IPS-18c (cell line): Measurements from ENCODE around the gene ACAA1.
"Not testable (repeated sequence)": the region's sequence is repeated elsewhere in the genome, so short reads cannot be mapped to it uniquely, and the experiment has no call there.

ENCODE experiments used
- H3K4me3 ChIP-seq: 2 replicates; pipeline ENCODE4 v1.7.0; 2013; ENCODE audit warnings: low read depth, mild to moderate bottlenecking, low read length, moderate library complexity; ENCODE audit not compliant: insufficient read depth
- H3K9me3 ChIP-seq: one replicate; pipeline ENCODE4 v1.6.1; 2013; ENCODE audit warnings: mild to moderate bottlenecking, low read length, moderate library complexity; ENCODE audit not compliant: control insufficient read depth, insufficient read depth

Gene ACAA1

DNA sequence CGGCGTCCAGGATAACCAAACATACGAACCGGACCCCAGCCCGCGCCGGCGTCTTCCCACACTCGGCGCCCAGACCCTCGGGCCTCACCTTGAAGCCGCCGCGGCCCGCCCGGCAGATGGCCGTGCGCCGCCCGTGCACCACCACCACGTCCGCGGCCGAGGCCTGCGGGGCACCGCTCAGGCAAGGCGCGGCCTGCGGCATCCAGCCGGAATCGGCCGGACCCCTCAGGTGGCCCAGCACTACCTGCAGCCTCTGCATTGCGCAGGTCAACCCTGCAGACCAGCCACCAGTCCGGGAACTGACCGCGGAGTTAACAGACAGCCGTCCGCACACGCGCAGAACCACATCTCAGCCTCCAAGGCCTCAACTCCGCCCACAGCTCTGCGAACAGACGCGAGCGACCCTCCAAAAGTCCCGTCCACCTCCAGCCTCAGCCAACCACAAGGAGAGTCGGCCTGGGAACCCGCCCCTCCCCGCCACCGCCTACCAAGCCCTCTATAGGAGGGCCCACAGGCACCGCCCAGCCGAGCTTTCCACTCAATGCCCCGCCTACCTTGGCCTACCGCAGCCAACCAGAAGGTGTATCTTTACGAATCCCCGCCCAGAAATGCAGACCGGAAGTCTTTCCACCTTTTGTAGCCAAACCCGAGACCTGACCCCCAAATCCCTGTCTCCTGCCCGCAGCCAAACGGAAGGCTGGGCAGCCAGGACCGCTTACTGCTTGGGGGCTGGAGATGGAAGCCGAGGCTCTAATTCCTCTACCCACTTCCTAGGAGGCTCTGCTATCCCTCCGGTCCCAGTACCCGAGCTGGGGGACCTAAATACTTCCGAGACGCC is at the start of gene ACAA1:
Gene ACAA1, minus strand, starts transcription at position 351 of the 838 bp plus-strand sequence. Its CDS starts 92 bp downstream, at position 259.
- peak within 1 kb of the TSS; percentile 97 for H3K4me3 ChIP-seq
- H3K9me3 ChIP-seq: peaks cover 4% of the 10 kb centered on the region

GRCh38 chr3:38177181-38177580 is 40.3 kb upstream of the ACAA1 start:
- Histone ChIP-seq H3K4me3 (no peak overlapping the region), H3K9me3 (no peaks in the 10 kb centered on the region)

DNA sequence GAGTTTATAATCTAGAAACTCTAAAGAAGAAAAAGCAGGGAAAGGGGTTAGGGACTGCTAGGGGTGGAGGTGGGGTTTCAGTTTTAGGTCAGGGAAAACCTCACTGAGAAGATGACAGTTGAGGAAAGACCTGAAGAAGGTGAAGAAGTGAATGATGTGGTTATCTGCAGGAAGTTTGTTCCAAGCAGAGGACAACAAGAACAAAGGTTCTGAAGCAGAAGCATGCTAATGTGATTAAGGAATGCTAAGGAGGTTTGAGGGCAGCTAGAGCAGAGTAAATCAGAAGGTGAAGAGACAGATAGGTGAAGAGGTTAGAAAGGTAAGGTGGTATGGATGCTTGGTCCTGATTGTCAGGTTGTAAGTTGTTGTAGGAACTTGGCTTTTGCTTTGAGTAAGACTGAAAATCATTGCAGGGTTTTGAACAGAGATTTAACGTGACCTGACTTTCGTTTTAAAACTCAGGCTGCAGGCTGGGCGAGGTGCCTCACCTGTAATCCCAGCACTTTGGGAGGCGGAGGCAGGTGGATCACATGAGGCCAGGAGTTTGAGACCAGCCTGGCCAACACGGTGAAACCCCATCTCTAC is 37.0 kb upstream of the ACAA1 start:
- no peaks in the 10 kb centered on the region for H3K9me3 ChIP-seq
- no peak overlapping the region for H3K4me3 ChIP-seq

- Histone ChIP-seq H3K9me3 (no peaks in the 10 kb centered on the region), H3K4me3 (no peak overlapping the region)
Observed at GRCh38 chr3:38171622-38172021, 34.7 kb upstream of the ACAA1 start.

DNA sequence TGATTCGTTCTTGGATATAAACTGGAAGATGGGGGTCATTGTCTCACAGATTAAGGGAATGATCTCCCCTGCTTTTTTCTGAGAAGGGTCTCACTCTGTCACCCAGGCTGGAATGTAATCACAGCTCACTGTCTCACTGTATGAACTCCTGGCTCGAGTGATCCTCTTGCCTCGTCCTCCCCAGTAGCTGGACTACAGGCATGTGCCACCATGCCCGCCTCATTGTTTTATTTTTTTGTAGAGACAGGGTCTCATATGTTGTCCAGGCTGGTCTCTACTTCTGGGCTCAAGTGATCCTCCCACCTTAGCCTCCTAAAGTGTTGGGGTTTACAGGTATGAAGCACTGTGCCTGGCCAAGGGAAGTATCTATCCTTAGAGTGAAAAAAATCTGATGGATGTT is 33.8 kb upstream of the ACAA1 start:
- Histone ChIP-seq H3K9me3 (no peaks in the 10 kb centered on the region), H3K4me3 (no peak overlapping the region)

DNA sequence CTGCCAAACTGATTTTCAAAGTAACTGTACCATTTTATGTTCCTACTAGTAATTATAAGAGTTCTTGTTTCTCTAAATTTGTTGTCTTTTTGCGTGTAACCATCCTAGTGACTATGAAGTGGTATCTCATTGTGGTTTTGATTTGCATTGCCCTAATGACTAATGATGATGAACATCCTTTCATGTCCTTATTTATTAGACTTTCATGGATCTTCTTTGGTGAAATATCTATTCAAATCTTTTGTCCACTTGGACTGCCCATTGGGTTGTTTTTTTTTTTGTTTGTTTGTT is 32.0 kb upstream of the ACAA1 start:
- no peaks in the 10 kb centered on the region for H3K9me3 ChIP-seq
- no peak overlapping the region for H3K4me3 ChIP-seq

DNA sequence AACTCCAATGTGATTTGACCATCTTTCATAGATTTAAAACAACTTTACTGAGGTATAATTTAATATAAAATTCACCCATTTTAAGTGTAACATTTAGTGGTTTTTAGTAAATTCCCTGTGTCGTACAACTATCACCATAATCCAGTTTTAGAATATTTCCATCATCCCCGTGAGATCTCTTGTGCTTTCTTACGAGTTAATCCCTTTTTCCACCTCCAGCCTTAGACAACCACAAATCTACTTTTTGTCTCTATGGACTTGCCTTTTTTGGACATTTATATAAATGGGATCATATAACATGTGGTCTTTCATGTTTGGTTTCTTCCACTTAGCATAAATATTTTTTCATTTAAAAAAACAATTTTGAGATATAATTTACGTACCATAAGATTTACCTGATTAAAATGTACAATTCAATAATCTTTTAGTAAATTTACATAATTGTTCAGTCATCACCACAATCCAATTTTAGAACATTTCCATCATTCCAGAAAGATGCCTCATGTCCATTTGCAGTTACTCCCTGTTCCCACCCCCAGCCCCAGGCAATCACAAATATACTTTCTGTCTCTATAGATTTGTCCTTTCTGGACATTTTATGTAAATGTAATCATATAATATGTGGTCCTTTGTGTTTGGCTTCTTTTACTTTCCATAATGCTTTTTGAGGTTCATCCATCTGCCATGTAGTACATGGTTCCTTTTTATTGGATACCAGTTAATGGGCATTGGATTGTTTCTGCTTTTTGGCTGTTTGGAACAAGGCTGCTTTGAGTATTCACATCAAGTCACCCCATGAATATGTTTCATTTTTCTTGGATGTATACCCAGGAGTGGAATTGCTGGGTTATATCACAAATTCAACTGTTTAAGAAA is 31.5 kb upstream of the ACAA1 start:
- no peak overlapping the region for H3K4me3 ChIP-seq
- H3K9me3 ChIP-seq: no peaks in the 10 kb centered on the region

DNA sequence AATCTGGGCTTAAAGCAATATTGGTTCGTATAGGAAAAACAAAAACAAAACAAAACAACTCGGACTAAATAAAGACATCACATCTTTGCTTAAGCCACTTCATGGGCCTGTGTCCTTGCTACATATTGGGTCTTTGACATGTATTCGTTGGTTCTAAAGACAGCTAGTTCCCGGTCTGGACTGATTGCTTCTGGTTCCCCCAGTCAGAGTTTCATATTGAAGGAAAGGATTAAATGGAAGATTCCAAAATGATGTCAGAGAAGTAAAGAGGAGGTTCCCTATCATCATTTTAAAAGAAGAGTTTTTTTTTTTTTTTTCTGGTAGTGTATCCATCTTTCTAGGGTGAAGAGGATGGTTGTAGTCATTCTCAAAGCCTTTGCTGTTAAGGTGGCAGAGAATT is 30.7 kb upstream of the ACAA1 start:
- no peaks in the 10 kb centered on the region for H3K9me3 ChIP-seq
- no peak overlapping the region for H3K4me3 ChIP-seq

GRCh38 chr3:38165722-38166387 is 28.9 kb upstream of the ACAA1 start:
- peak overlapping the region; percentile 70 for H3K4me3 ChIP-seq

DNA sequence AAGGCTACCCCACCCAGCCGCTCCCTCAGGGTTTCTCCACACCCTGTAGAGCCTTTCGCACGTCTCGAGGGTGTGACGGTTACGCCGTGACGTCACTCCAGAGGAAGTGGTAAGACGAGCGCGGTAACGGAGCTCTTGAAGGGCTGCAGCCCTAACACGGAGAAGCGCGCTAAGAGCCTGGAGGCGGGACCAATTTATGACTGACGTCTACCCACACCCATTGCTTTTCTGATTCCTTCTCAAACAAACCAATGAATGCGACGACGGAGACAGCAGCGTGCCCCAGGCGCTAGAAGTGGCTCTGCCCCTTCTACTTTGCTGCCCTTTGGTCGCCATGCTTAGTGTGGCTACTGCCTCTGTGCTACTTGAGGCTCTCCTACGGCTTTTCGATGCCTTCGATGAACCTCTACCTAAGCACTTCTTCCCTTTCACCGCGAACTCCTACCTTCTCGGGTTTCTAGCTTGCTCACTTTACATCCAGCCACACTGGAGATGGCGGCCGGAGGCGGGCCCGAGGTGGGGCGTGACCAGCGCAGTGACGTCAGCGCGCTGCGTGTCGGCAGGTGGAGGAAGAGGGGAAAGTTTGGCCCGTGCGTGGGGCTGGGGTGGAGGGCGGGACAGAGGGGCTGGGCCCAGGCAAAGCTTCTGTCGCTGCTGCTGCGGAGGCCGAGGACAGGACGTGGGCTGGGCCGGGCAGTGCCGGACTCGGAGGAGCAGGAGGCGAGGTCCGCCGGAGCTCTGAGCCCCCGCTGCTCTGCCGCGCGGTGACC is 28.2 kb upstream of the ACAA1 start, which contains the start of gene OXSR1:
Gene OXSR1, plus strand, starts transcription at position 586 of the 770 bp plus-strand sequence. CDS start 340 bp downstream, outside the sequence.
- Histone ChIP-seq H3K4me3 (peak within 1 kb of the TSS; percentile 70), H3K9me3 (no peaks in the 10 kb centered on the region)

More at GRCh38 chr3:38165722-38166387, 28.9 kb upstream of the ACAA1 start:
- no peaks in the 10 kb centered on the region for H3K9me3 ChIP-seq

DNA sequence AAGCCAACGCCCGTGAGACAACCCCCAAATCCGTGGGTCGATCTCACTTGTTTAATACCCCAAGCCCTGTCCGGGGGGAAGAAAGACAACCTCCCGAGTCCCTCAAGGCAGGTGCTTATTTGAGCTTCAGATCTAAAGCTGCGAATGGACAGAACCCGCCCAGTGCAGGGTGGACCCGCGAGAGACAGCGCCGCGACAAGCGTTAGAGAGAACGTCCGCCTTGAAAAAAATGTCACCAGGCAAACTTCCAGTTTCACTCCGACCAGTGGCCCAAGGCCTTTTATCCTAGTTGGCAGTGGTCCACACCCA is 27.7 kb upstream of the ACAA1 start:
- Histone ChIP-seq H3K9me3 (no peaks in the 10 kb centered on the region), H3K4me3 (peak overlapping the region; percentile 70)

DNA sequence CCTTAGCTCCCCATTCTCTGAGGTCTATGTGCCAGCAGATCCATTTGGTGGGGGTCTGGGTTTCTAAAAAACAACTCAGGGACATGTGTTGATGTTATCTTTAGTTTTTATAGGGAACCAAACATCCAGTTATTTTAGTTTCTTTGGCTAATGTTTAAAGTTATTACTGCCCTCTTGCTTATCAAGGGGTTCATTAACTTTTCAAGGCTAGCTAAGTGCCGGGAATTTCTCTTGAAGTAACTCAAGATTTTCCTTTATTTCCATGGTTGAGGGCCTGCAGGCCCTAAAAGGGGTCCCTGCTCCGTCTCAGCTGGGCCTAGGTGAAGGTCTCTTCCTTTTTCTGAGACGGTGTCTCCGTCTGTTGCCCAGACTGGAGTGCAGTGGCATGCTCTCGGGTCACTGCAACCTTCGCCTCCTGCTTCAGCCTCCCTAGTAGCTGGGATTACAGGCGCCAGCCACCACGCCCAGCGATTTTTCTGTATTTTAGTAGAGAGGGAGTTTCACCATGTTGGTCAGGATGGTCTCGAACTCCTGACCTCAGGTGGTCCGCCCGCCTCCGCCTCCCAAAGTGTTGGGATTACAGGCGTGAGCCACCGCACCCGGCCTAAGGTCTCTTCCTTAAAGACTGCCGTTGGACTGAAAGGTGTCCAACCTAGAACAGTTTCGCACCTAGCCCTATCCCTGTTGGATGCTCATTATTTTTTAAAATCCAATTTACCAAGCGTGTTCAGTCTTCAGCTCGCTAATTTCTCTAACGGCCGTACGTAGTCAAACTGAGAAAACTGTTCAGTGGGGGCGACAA is 27.1 kb upstream of the ACAA1 start:
- Histone ChIP-seq H3K4me3 (peak overlapping the region; percentile 70), H3K9me3 (no peaks in the 10 kb centered on the region)

GRCh38 chr3:38163117-38163840 is 26.4 kb upstream of the ACAA1 start:
- Histone ChIP-seq H3K9me3 (no peaks in the 10 kb centered on the region), H3K4me3 (no peak overlapping the region)

DNA sequence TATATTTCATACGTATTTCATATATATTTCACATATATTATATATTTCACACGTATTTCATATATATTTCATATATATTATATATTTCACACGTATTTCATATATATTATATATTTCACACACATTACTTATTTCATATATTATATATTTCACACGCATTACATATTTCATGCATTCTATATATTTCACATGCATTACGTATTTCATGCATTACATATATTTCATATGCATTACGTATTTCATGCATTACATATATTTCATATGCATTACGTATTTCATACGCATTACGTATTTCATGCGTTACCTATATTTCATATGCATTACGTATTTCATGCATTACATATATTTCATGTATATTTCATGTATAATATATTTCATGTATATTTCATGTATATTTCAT is 23.8 kb upstream of the ACAA1 start:
- H3K4me3 ChIP-seq, H3K9me3 ChIP-seq: not testable (repeated sequence)

GRCh38 chr3:38158472-38158871 is 21.5 kb upstream of the ACAA1 start:
- H3K4me3 ChIP-seq: no peak overlapping the region
- H3K9me3 ChIP-seq: no peaks in the 10 kb centered on the region

- no peaks in the 10 kb centered on the region for H3K9me3 ChIP-seq
- no peak overlapping the region for H3K4me3 ChIP-seq
Observed at GRCh38 chr3:38157595-38157994, 20.7 kb upstream of the ACAA1 start.
